Activated CD8-positive, alpha-beta memory T cell treated with anti-CD3 and anti-CD28 coated beads, Interleukin-2, amount 50 U/mL, for 1 hour (primary cell): Measurements from ENCODE around the gene IMMP2L.

Experiments used
- DNase-seq: peaks from one replicate; pipeline ENCODE4 v3.0.0-alpha.2; 2020; ENCODE audit errors: extremely low read depth

The IMMP2L gene

GRCh38 chr7:111215550-111215949 lies 346.7 kb downstream of the IMMP2L start:
- no peak for DNase-seq

DNA sequence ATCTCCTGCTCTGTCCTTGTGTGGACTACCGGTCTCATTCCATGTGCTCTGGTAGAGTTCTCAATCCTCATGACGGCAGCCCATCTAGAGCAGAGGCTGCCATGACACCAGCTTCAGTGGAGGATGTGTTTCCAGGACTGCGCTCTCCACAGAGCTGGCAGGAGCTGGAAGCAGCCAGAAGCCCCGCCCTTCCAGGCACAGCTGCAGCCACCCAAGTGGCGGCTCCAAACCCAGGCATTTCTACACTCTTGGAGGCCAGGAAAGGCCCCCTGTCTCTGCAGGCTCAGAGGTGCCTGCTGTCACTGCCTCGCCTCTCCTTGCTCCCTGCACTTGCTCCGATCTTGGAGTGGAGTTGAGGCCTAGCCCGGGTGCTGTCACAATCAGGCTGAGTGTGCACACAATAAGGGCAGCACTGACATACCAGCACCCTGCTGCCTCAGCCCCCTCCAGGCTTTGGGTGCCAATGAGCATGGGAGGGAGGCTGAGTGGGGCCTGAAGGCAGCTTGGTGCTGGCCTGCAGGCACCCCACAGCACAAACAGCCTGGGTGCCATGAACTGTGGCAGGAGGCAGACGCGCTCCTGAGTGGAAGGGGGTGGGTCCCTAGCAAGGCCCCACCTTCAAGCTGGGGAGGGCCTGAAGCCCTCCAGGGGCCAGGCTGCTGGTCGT lies 349.3 kb downstream of the IMMP2L start:
- DNase-seq: no peak

DNA sequence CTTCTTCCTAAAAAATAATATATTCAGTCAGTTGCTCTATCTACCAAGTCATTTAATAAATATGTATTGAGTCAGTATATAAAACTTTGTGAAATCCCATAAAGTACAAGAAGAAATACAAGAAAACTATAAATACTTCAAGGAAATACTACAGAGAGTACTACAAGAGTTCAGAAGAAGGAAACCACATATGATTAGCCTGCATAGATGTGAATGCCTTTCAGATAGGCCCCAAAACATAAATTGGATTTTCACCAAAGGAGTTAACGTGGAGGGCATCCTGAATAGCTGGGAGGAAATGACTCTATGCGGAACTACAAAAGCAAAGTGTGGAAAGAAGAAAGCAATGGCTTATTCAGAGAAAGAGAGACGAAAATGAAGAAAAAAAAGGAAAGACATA lies 351.3 kb downstream of the IMMP2L start:
- DNase-seq: no peak

DNA sequence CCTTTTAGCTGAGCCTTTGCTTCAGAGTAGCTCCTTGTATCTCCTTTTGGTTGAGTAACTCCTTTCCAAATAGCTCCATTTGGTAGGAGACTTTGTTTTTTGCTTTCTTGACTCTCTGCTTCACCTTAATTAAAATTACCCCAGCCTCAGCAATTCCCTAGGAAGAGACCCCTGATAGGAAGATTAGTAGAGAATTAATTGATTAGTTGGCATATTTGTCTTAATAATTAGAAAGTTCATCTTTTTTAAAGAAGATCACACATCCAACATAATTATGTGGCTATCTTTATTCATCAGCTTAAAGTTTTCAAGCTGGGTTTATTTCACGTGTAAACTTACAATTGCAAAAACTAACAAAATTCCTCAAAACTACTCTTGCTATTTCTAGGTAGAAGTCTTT lies 352.2 kb downstream of the IMMP2L start:
- no peak for DNase-seq

DNA sequence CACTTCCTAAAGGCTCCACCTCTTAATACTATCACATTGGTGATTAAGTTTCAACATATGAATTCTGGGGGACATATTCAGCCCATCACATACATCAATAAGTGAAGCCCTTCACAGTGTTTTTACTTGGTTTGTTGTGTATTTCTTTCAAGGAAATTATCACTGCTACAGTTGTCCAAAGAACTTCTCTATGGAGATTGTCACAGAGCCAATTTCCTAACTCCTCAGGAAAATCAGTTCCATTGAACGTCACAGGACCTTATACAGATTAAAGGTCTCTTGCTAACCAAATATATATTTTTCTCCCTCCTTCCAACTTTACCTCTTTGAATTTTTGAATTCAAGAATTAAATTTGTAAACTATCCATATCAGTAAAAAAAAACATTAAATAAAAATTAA lies 357.0 kb downstream of the IMMP2L start:
- DNase-seq: no peak

GRCh38 chr7:111202321-111202720 lies 360.0 kb downstream of the IMMP2L start:
- DNase-seq: no peak

- no peak for DNase-seq
Measured at GRCh38 chr7:111199643-111200042, 362.6 kb downstream of the IMMP2L start.

DNA sequence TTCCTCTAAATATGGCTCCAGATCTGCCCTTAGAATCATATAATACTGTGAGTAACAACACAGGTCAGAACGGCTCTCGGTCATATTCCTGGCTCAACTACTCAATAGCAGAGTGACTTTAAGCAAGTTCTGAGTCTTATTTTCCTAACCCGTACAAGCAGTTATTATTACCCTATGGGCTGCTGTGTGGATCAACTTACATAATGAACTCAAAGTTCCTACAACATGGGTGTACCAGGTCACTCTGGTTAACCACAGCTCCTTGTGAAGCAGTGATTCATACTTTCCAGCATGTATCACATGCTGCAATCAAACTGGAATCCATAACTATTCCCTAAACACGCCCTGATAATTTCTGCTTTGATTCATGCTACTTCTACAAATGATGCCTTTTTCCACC lies 364.0 kb downstream of the IMMP2L start:
- DNase-seq: no peak

DNA sequence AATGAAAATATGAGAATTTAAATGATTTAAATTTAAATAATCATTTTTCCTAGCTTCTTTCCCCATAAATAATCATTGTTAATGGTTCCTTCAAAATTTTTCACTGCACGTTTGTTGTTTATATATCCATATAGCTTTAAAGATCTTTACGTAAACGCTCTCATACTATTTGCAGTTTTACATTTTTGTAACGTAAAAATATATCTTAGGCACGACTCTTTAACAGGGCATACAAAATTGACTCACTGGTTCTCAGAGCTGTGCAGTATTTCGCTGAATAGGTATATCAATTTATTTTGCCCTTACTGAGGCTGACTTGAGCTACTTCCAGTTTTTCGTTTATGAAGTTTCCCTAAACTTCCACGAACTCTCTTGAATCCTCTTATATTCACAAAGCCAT lies 365.6 kb downstream of the IMMP2L start:
- DNase-seq: no peak

DNA sequence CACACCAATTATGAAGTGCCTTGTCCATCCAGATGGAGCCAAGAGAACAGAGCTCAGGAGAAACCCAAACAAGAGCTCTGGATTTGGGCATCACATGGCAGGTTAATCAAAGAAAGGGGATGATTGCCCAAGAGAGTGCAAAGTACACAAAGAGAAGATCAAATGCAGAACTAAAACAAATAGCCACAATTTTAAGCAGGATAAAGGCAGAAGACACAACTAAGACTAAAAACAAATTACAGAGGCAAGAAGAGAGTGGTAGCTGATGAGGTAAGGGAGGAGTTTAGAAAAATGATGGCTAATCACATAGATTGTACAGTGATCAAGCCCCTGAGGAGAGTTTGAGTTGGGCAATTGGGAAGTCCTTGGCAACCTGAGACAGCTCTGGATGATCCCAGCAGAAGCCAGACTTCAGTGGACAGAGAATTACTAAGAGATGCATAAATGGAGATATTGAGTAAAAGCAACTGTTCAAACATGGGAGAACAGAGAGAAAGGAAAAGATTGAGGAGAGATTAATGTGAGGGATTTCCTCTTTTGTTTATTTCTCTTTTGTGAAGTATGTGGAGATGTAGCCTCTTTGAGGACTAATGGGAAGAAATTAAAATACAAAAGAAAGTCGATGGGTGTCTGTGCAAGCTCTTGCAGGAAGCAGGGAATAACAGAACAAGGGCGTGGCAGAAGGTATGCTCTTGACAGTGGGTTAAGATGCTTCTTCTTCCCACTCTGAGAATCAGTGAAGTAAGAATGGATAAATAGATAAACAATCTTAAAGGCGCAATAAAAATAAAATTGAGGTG lies 369.5 kb downstream of the IMMP2L start:
- no peak for DNase-seq

- DNase-seq: no peak
Measured at GRCh38 chr7:111190804-111191203, 371.5 kb downstream of the IMMP2L start.

- DNase-seq: no peak
Measured at GRCh38 chr7:111184987-111185386, 377.3 kb downstream of the IMMP2L start.

GRCh38 chr7:111183321-111183720 lies 379.0 kb downstream of the IMMP2L start:
- no peak for DNase-seq

DNA sequence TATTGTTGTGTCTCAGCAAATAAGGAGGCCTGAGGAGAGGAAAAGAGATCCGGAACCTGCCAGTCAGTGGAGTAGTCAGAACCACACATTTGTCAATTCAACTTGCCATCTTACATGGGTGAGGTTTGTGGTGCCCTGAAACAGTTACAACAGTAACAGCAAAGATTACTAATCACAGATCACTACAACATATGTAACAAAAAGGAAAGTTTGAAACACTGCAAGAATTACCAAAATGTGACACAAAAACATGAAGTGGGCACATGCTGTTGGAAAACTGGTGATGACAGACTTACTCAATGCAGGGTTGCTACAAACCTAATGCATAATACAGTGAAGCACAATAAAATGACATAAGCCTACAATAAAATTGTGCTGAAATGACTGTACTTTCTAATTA lies 382.0 kb downstream of the IMMP2L start:
- no peak for DNase-seq

GRCh38 chr7:111175908-111176441 lies 386.3 kb downstream of the IMMP2L start:
- no peak for DNase-seq

- no peak for DNase-seq
Measured at GRCh38 chr7:111174510-111174909, 387.8 kb downstream of the IMMP2L start.

DNA sequence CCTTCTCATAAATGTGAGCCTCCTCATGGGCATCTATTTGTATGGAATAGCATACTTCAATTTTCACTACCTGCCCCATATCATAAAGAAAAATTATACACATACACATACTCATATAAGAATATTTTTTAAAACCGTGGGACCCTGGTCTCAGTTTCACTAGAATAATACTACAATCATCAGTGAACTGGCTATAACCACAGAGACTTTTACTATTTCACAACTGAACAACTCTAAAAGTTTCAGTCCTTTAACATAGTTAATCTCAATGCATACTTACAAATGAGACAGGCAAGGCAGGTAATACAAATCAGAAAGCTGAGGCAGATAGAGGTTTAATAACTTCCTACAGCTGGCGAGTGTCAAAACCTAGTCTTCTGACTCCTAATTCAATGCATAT lies 388.3 kb downstream of the IMMP2L start:
- DNase-seq: no peak

DNA sequence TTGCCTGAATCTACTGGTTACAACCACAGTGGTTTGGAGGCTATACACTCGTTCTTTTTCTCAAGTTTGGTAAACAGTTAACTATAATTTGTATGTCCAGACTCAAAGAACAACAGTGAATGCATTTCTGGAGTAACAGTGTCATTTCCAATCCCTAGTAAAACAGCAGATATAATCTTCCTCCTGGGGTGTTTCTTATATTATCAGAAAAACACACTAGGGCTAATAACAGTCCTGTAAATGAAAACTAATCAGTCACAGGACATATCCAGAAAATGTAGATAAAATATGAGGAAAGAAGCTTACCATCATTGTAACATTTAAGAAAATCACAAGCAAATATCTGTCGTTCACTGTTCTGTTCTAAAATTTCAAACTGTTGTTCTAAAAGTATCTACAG lies 388.8 kb downstream of the IMMP2L start:
- no peak for DNase-seq

DNA sequence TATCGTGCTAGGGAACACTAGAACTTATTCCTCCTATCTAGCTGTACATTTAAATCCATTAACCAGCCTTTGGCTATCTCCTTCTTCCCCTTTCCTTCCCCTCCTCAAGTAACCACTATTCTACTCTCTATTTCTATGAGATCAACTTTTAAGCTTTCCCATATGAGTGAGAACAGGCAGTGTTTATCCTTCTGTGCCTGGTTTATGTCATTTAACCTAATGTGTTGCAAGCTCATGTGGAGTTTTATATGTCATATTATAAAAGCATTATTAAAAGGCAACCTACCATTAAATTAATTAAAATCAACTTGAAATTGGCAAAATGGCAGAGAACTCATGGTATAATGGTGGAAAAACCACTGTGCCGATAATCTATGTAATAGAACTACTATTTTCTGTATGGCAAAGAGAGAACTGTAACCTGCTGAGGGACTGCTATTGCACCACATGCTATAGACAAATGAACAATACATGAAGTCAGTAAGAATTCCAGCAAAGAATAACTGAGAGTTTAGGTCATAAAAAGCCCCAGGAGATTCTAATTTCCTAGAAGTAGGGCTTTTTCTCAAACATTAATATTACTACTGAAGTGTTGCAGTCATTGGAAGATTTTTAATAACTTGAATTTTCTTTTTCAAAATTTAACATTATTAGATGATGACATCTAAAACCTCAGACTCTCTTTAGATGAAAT lies 389.6 kb downstream of the IMMP2L start:
- DNase-seq: no peak

DNA sequence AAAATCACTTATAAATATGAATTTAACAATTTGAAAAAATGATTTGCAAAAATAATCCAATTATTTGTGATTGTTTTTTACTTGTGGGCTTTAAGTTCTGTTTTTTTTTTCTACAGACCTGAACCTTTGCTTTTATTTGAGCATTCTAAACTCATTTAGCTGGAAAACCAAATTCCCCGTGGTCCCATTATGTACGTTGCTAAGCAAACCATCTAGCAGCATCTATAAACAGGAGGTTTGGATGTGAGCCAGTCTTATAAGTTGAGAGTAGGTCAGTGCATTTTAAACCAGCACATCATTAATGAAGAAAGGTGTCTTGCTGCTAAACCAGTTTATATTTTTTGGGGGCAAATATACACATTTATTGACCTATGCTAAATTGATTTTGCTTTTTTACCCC lies 394.1 kb downstream of the IMMP2L start:
- no peak for DNase-seq

DNA sequence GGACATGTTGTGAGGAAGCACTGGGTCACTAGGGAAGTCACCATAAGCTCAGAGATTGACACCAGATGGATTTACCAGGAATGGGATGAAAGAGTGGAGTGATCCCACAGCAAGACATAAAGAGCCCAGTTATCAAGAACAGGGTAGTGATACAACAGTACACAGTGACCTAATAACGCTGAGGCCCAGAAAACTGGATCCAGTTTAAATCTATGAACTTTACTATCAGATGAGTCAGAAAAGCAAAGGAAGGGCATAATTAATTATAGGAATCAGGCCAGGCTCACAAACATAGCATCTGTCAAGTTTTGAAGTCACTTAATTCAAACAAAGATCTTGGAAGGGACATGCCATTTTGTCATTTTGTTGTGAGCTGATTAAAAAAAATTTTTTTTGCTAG lies 397.9 kb downstream of the IMMP2L start:
- no peak for DNase-seq

DNA sequence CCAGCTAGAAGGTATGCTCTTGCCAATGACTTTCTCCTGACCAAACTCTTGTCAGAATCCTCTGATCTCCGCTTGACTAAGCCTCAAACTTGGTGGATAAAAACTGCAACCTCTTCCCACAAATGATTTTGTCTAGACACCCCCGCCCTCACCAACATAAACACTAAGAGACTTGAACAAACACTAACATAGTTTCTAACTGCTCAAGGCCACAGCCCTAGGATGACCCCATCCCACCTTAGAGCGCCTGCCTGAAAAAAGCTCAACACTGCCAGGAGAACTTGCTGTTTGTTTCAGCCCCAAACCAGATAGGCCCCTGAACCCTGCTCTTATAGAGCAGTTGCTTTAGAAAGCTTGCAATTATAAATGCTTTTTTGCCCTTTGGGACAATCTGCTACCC lies 399.6 kb downstream of the IMMP2L start:
- no peak for DNase-seq

DNA sequence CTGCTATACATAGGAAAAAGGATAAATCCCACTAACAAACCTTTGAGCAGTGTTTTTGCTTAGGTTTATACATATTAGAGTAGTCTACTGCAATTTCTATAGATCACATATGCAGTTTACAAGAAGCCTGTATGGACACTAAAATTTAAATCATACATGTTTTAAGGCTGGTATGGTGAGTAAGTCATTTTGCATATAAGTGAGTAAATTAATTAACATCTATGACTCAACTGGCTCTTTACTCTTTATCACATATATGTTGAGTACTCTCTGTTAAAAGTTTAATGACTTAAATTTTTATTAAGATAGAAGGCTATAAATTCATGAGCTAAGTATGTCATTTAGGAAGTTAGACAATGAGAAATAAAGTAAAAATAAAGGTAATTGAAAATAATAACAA lies 402.0 kb downstream of the IMMP2L start:
- no peak for DNase-seq
